OCI-LY7 (cell line): ENCODE data around the gene CTNNA2.

Experiments
- CTCF ChIP-seq: fragments of 200-600 bp; sonication (generic); conservative IDR thresholded peaks from 2 replicates; pipeline ENCODE4 v1.5.1; 2014; ENCODE audit warnings: mild to moderate bottlenecking, antibody characterized with exemption, low read length, moderate library complexity, mixed read lengths
- EZH2phosphoT487 ChIP-seq: fragments of 200-600 bp; sonication (generic); IDR thresholded peaks from 2 replicates; pipeline ENCODE4 v1.6.1; 2018; ENCODE audit warnings: low read depth, borderline replicate concordance, mild to moderate bottlenecking, mixed run types, antibody characterized with exemption, low read length, moderate library complexity, mixed read lengths

- no peak for TF ChIP-seq CTCF
- TF ChIP-seq EZH2phosphoT487, result no peak
These were observed 439.8 kb downstream of the CTNNA2 start for GRCh38 chr2:79952616-79953015.
